ENCODE results near the gene RNF43. TPM values are rescaled to one million over a fixed set of nuclear protein-coding genes. Genes with fewer than 3 reads are reported as not detected.

Gene RNF43
- total and polyA plus RNA-seq, 2 of the 13 experiments (the other 11 are each of a cell fraction or from before 2014, with no cell fraction given) = 31.0 to 53.4 TPM

- TF ChIP-seq ZMAT5 (CRISPR knock-in tag; IDR thresholded peaks at IDR 0.05; ENCODE audit: borderline replicate concordance, low read depth) (no peak), DBP (CRISPR knock-in tag; IDR thresholded peaks at IDR 0.05; ENCODE audit: not compliant biosample characterization) (no peak), CHD4 (IDR thresholded peaks at IDR 0.05; ENCODE audit: borderline replicate concordance, low read length) (peak; percentile 89; the same call in 1 of the 2 replicates), CC2D1A (CRISPR knock-in tag; IDR thresholded peaks at IDR 0.05) (no peak), ETV5 (CRISPR knock-in tag; IDR thresholded peaks at IDR 0.05; ENCODE audit: borderline replicate concordance) (no peak; the same call in 1 of the 2 replicates), CREBL2 (CRISPR knock-in tag; IDR thresholded peaks at IDR 0.05; ENCODE audit: borderline replicate concordance) (no peak), PREB (CRISPR knock-in tag; IDR thresholded peaks at IDR 0.05) (no peak), NFYC (CRISPR knock-in tag; IDR thresholded peaks at IDR 0.05) (no peak), HIVEP1 (CRISPR knock-in tag; IDR thresholded peaks at IDR 0.05) (no peak), ZNF792 (CRISPR knock-in tag; IDR thresholded peaks at IDR 0.05) (peak; percentile 73; the same call in 1 of the 2 replicates), PCBP1 (IDR thresholded peaks at IDR 0.05; ENCODE audit: borderline replicate concordance, low read depth, low read length) (no peak), RAD51 (IDR thresholded peaks at IDR 0.05; ENCODE audit: borderline replicate concordance) (no peak), TRIM22 (IDR thresholded peaks at IDR 0.05) (no peak), ZNF121 (CRISPR knock-in tag; IDR thresholded peaks at IDR 0.05) (no peak), ZNF704 (CRISPR knock-in tag; IDR thresholded peaks at IDR 0.05; ENCODE audit: borderline replicate concordance) (no peak), ZNF207 (IDR thresholded peaks at IDR 0.05; ENCODE audit: borderline replicate concordance) (no peak), ZBTB33 (CRISPR knock-in tag; IDR thresholded peaks at IDR 0.05) (peak; percentile 33; the same call in 1 of the 2 replicates), ZNF24 (IDR thresholded peaks at IDR 0.05) (no peak), ADNP (CRISPR knock-in tag; IDR thresholded peaks at IDR 0.05) (no peak), YEATS4 (CRISPR knock-in tag; IDR thresholded peaks at IDR 0.05; ENCODE audit: borderline replicate concordance) (no peak), RFX5 (IDR thresholded peaks at IDR 0.05; ENCODE audit: low read depth, low read length) (no peak), ZNF264 (CRISPR knock-in tag; IDR thresholded peaks at IDR 0.05) (no peak)
Measured at GRCh38 chr17:58369214-58370031, 47.9 kb downstream of the RNF43 start (continued).
